DMS79 treated with DMSO at 0.1 percent for 48 hours (cell line): Measurements from ENCODE around the gene BAIAP2L2.
"Not testable (repeated sequence)": the region's sequence is repeated elsewhere in the genome, so short reads cannot be mapped to it uniquely, and the experiment has no call there.

ENCODE experiments used
- DNase-seq: peaks from one replicate; lab custom pipeline; 2025; lab: John Stamatoyannopoulos, UW

BAIAP2L2 gene

GRCh38 chr22:38081636-38081940, 28.9 kb downstream of the BAIAP2L2 start:
- DNase-seq = no peak

- no peak for DNase-seq
These were observed 29.4 kb downstream of the BAIAP2L2 start for GRCh38 chr22:38080850-38081635.

DNA sequence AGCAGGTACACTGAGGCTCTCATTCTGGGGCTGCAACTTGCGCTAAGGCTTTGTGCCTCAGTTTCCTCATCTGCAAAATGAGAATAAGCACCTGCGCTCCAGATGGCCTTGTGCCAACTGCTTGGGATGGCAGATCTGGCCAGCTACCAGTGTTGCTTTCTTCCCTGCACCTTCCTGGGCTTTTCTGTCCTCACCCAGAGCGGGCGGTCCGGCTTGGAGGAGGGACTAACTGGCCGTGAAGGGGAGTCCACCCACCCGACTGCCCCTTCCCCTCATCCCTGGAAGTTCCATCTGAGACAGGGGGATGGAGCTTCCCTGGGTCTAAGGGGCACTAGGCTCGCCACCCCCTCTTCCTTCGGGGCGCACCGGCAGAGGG, 30.0 kb downstream of the BAIAP2L2 start:
- DNase-seq = no peak

DNA sequence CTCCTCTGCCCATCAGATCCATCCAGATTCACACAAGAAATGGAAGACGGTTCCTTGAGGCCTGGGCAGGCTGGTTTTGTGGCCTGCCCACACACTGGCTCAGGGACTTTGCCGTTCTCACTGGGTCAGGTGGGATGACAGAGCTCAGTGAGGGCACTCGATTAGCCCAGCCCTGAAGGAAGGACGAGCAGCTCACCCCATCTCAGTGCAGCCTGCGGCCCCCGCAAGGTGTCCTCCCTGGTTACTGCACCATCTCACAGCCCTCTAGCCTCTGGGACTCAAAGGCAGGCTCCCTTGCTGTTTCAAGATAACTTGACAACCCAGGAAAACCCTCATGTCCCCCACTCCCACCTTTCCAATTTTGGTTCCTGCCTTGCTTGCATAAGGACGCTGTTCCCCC, 30.7 kb downstream of the BAIAP2L2 start:
- DNase-seq = no peak

- DNase-seq = not testable (repeated sequence)
These were observed 31.3 kb downstream of the BAIAP2L2 start for GRCh38 chr22:38079208-38079607.

DNA sequence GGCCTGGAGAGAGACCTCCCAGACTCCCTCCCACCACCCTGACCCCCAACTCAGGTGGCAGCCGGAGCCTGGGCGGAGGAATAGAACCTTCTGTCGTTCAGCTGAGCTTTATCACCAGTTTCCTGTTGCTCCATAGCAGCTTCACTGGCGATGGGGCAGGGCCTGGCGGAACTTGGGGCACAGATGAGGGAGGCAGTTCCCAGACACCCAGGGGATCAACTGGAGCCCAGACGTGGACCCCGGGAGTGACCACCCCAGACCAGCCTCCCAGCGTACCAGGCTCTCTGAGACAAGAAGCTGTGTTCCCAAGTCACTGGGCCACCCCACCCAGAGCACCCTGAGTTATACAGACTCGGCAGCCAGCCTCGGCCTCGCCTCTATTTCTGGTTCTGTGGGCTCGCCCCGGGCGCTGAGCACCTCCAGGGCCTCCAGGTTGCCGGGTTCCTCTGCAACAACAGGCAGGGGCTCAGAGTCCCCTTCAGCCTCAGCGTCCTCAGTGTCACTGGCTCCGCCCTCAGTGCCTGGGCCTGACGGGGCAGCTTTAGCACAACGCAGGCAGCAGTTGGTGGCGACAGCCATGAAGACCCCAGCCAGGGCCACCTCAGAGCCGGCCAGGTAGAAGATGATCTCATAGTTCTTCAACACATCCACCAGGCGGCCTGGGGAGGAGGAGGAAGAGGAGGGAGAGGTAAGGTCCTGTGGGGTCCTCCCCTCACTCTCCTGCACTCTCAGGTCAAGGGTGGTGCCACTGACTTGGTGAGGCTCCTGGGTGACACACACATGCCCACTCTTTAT, 32.2 kb downstream of the BAIAP2L2 start:
- DNase-seq = no peak

- DNase-seq = no peak
These were observed 32.9 kb downstream of the BAIAP2L2 start for GRCh38 chr22:38077595-38077994.

- no peak for DNase-seq
These were observed 33.4 kb downstream of the BAIAP2L2 start for GRCh38 chr22:38077096-38077495.

DNA sequence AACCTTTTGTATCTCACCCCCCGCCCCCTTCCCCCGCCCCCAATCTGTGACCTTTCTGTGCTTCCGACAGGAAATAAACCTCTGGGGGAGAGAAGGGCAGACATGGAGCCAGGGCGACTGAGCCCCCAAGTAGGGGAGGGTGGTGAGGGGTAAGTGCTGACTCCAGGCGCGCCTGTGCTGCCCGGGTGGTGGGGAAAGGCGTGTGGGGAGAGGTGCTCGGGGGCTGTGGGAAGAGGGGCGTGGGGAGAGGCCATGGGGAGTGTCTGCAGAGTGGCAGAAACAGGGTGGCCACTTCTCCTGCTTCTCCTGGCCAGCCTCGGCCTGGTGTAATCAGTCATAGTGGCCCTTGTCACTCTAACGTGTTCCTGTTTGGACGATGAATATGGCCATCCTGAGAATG, 34.5 kb downstream of the BAIAP2L2 start:
- DNase-seq = no peak

- DNase-seq = no peak
These were observed 35.2 kb downstream of the BAIAP2L2 start for GRCh38 chr22:38075105-38075825.

GRCh38 chr22:38074181-38075104, 36.0 kb downstream of the BAIAP2L2 start:
- DNase-seq = no peak

GRCh38 chr22:38073150-38074130, 37.0 kb downstream of the BAIAP2L2 start:
- DNase-seq = no peak

DNA sequence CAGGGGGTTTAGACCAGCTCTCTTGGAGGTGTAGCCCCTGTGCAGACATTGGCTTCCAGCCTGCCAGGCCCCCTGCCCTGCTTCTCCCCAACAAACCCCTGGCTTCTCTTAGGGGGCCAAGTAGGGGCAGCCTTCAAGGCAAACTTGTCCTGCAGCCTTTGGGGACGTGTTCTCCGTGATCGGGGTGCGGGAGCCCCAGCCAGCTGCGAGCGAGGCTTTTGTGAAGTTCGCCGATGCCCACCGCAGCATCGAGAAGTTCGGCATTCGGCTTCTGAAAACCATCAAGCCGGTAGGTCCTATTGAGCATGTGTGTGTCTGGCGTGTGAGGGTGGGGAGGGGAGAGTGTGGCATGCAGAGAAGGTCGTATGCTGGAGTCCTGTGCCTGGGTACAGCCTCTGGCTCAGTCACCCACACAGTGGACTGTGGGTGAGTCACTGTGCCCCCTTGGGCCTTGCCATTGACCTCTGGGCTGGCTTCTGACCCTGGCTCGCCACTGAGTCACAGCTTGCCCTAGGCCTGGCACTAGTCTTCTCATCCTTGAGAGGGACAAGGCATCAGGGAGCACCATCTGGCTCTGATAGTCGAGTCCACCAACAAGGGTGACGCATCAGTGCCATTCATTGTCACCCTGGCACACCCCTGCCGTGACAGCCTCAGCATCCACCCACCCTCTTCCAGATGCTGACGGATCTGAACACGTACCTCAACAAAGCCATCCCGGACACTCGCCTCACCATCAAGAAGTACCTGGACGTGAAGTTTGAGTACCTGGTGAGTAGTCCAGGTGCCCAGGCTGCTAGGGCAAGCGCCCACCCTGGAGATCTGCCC, 37.9 kb downstream of the BAIAP2L2 start:
- DNase-seq = no peak

GRCh38 chr22:38071421-38072321, 38.8 kb downstream of the BAIAP2L2 start:
- no peak for DNase-seq

DNA sequence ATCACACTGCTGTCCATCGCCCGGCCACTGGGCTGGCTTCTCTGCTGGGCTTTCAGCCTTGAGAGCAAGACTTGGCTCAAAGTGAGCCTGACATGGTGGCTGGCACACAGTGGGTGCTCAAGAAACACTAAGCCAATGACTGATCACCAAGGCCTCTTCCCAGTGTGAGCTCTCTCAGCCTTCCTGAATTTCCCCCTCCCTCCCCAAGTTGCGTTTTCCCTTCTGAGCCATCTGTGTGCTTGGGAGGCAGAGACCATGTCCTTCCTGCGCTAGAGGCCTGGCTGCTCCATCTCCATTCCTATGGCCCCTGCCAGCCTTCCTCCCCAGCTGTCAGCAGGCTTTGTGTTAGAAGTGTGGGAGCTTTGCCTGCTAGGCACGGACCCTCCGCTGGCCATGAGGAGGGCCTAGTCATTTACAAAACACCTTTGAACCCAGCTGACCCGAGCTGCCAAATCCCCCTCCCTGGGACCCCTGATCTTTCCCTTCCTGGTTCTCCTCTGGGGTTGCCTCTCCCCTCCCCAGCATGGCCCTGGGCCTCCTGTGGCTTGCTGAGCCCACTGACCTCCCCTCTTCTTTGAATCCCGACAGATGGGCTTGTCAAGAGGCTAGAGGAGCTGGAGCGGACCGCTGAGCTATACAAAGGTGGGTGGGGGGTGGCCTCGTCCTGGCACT, 40.1 kb downstream of the BAIAP2L2 start:
- no peak for DNase-seq

GRCh38 chr22:38069372-38070249, 40.9 kb downstream of the BAIAP2L2 start:
- DNase-seq = no peak
